ENCODE data around the gene SPOCK2. TPM values are rescaled to one million over a fixed set of nuclear protein-coding genes. Genes with fewer than 3 reads are reported as not detected.
A peak's percentile ranks its signal among the peaks of the same experiment; 100 is the strongest.

SPOCK2 gene
- total and polyA plus RNA-seq, 2 of the 13 experiments (the other 11 are each of a cell fraction or from before 2014, with no cell fraction given): 8.6 to 30.6 TPM

GRCh38 chr10:72088889-72089575, 681 bp upstream of the SPOCK2 start (continued):
- TF ChIP-seq ZBTB10 (CRISPR knock-in tag; IDR thresholded peaks at IDR 0.05; ENCODE audit: borderline replicate concordance): 0 out of 2 replicates have a peak, but pooled peaks have one; percentile 14
- peak; percentile 23 for TF ChIP-seq SRSF1 (optimal IDR thresholded peaks at IDR 0.05; ENCODE audit: low read depth, low read length)
- 0 out of 2 replicates have a peak, but pooled peaks have one; percentile 67 for TF ChIP-seq ZNF691 (CRISPR knock-in tag; IDR thresholded peaks at IDR 0.05; ENCODE audit: borderline replicate concordance, low read depth)
- no peak for TF ChIP-seq ZNF318 (CRISPR knock-in tag; IDR thresholded peaks at IDR 0.05)
- peak; percentile 28 for TF ChIP-seq HNRNPLL (IDR thresholded peaks at IDR 0.05; ENCODE audit: low read depth, low read length, poor library complexity, severe bottlenecking)
- TF ChIP-seq KLF15 (CRISPR knock-in tag; IDR thresholded peaks at IDR 0.05; ENCODE audit: borderline replicate concordance): no peak
- no peak for TF ChIP-seq CREB1 (IDR thresholded peaks at IDR 0.05)
- no peak for TF ChIP-seq CREB1 (CRISPR knock-in tag; IDR thresholded peaks at IDR 0.05)
- no peak for TF ChIP-seq FOXA3 (CRISPR knock-in tag; IDR thresholded peaks at IDR 0.05)
- no peak for TF ChIP-seq BORCS8-MEF2B (CRISPR knock-in tag; IDR thresholded peaks at IDR 0.05)
- TF ChIP-seq TFDP1 (CRISPR knock-in tag; IDR thresholded peaks at IDR 0.05; ENCODE audit: borderline replicate concordance): peak; percentile 29; the same call in 1 of the 2 replicates
- TF ChIP-seq FOSL2 (CRISPR knock-in tag; IDR thresholded peaks at IDR 0.05): peak; percentile 39
- no peak for TF ChIP-seq ZNF747 (CRISPR knock-in tag; IDR thresholded peaks at IDR 0.05; ENCODE audit: borderline replicate concordance)
- no peak for TF ChIP-seq IKZF4 (CRISPR knock-in tag; IDR thresholded peaks at IDR 0.05; ENCODE audit: borderline replicate concordance, low read depth, not compliant biosample characterization)

Data from HepG2 (cell line).